SU-DHL-6 (cell line): ENCODE data around the gene CHD5.

ENCODE experiments used
- H2AFZ ChIP-seq: fragments of 200-600 bp; sonication (generic); 2 replicates; pipeline ENCODE4 v1.6.1; 2014; ENCODE audit warnings: low read depth, mild to moderate bottlenecking, moderate library complexity, mixed read lengths, antibody characterized with exemption, low read length; ENCODE audit not compliant: severe bottlenecking
- H3F3A ChIP-seq: fragments of 200-600 bp; shearing (Covaris generic); 2 replicates; pipeline ENCODE4 v1.6.0; 2016; ENCODE audit warnings: antibody characterized with exemption, mild to moderate bottlenecking; ENCODE audit not compliant: insufficient read depth
- H3K27ac ChIP-seq: fragments of 200-600 bp; sonication (generic); 2 replicates; pipeline ENCODE4 v1.5.1; 2016; ENCODE audit warnings: low read depth, mild to moderate bottlenecking, low read length, moderate library complexity, mixed read lengths
- H3K27me3 ChIP-seq: fragments of 200-600 bp; sonication (generic), shearing (Covaris generic); 2 replicates; pipeline ENCODE4 v1.6.0; 2014; ENCODE audit warnings: mild to moderate bottlenecking, low read length
- H3K36me3 ChIP-seq: fragments of 200-600 bp; sonication (generic); 2 replicates; pipeline ENCODE4 v1.6.1; 2014; ENCODE audit warnings: mild to moderate bottlenecking, low read length, mixed read lengths
- H3K4me2 ChIP-seq: fragments of 300-600, 200-600 bp; shearing (Covaris generic), sonication (generic); 2 replicates; pipeline ENCODE4 v1.6.0; 2014; ENCODE audit warnings: low read length, low read depth, mild to moderate bottlenecking; ENCODE audit not compliant: poor library complexity, severe bottlenecking
- H3K4me3 ChIP-seq: fragments of 200-600 bp; sonication (generic); 2 replicates; pipeline ENCODE4 v1.5.1; 2014; ENCODE audit warnings: antibody characterized with exemption, low read length, mild to moderate bottlenecking, mixed read lengths; ENCODE audit not compliant: insufficient read depth, poor library complexity, severe bottlenecking
- H3K79me2 ChIP-seq: fragments of 200-600 bp; sonication (generic); 2 replicates; pipeline ENCODE4 v1.6.1; 2014; ENCODE audit warnings: mild to moderate bottlenecking, low read length, moderate library complexity; ENCODE audit not compliant: insufficient read depth
- H3K9ac ChIP-seq: fragments of 200-600 bp; sonication (generic); 2 replicates; pipeline ENCODE4 v1.7.0; 2014; ENCODE audit warnings: mild to moderate bottlenecking, low read length
- H3K9me2 ChIP-seq: fragments of 200-600 bp; sonication (generic); replicated peaks from 2 replicates; pipeline ENCODE4 v1.6.1; 2014; ENCODE audit warnings: low read length; ENCODE audit not compliant: insufficient read depth
- H3K9me3 ChIP-seq: fragments of 200-600 bp; sonication (generic); 2 replicates; pipeline ENCODE4 v1.6.1; 2014; ENCODE audit warnings: low read length, mixed read lengths; ENCODE audit not compliant: insufficient read depth
- H4K20me1 ChIP-seq: fragments of 200-600 bp; sonication (generic); 2 replicates; pipeline ENCODE4 v1.6.1; 2014; ENCODE audit warnings: low read depth, mild to moderate bottlenecking, antibody characterized with exemption, low read length, moderate library complexity, mixed read lengths
- CTCF ChIP-seq: fragments of 200-600 bp; sonication (generic); IDR thresholded peaks from one replicate; pipeline ENCODE4 v1.5.1; 2017; ENCODE audit warnings: antibody characterized with exemption, mild to moderate bottlenecking, low read length, moderate library complexity; ENCODE audit not compliant: insufficient read depth, poor library complexity, severe bottlenecking
- EZH2phosphoT487 ChIP-seq: fragments of 200-600 bp; sonication (generic), shearing (Covaris generic); conservative IDR thresholded peaks from 2 replicates; pipeline ENCODE4 v1.6.1; 2018; ENCODE audit warnings: mild to moderate bottlenecking, antibody characterized with exemption, low read length, moderate library complexity, mixed read lengths

Gene CHD5

GRCh38 chr1:6162773-6163172 lies 17.3 kb downstream of the CHD5 start:
- Histone ChIP-seq H3K79me2 (no peaks in the 10 kb centered on the region), H3K9me2 (no peaks in the 10 kb centered on the region), H4K20me1 (no peaks in the 10 kb centered on the region), H3F3A (no peaks in the 10 kb centered on the region), H3K36me3 (no peaks in the 10 kb centered on the region), H3K4me3 (no peak overlapping the region), H3K27me3 (no peaks in the 10 kb centered on the region), H3K27ac (no peak overlapping the region), H3K9me3 (no peaks in the 10 kb centered on the region), H2AFZ (no peak overlapping the region), H3K4me2 (no peak overlapping the region), H3K9ac (no peak overlapping the region)
- TF ChIP-seq EZH2phosphoT487 = no peak

- H3K27ac ChIP-seq = no peak overlapping the region
- H3K9me3 ChIP-seq = no peaks in the 10 kb centered on the region
- H3K36me3 ChIP-seq = no peaks in the 10 kb centered on the region
- no peaks in the 10 kb centered on the region for H3K79me2 ChIP-seq
- no peaks in the 10 kb centered on the region for H3K27me3 ChIP-seq
- no peak overlapping the region for H3K4me3 ChIP-seq
- H3K9me2 ChIP-seq = no peaks in the 10 kb centered on the region
- no peak overlapping the region for H2AFZ ChIP-seq
- H4K20me1 ChIP-seq = no peaks in the 10 kb centered on the region
- H3F3A ChIP-seq = no peaks in the 10 kb centered on the region
- no peak overlapping the region for H3K9ac ChIP-seq
- H3K4me2 ChIP-seq = no peak overlapping the region
- TF ChIP-seq EZH2phosphoT487 = no peak
Measured at GRCh38 chr1:6162341-6162740, 17.8 kb downstream of the CHD5 start.

DNA sequence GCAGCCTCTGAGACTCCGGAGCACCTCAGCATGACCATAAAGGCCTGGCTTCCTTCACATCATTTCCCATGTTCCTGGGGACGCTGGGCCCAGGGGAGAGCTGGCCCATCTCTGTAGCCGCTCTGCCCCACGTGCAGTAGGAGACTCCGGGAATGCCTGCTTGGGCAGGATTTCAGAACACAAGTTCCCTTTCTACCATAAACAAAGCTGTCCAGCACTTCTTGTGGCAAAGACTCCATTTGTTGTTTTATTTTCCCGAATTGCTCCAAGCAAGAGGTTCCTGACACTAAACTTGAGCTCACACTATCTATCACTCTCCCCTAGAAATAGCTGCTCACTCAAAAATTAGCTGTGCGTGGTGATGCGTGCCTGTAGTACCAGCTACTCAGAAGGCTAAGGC lies 21.9 kb downstream of the CHD5 start:
- TF ChIP-seq CTCF (no peak), EZH2phosphoT487 (no peak)
- Histone ChIP-seq H4K20me1 (no peaks in the 10 kb centered on the region), H3K9me3 (no peaks in the 10 kb centered on the region), H3K36me3 (no peaks in the 10 kb centered on the region), H3K4me3 (no peak overlapping the region), H3K4me2 (no peak overlapping the region), H3K27ac (no peak overlapping the region), H3K9me2 (no peaks in the 10 kb centered on the region), H3K27me3 (no peaks in the 10 kb centered on the region), H2AFZ (no peak overlapping the region), H3F3A (no peaks in the 10 kb centered on the region), H3K79me2 (no peaks in the 10 kb centered on the region), H3K9ac (no peak overlapping the region)

- Histone ChIP-seq H3K4me3 (no peak overlapping the region), H3K9ac (no peak overlapping the region), H3K4me2 (no peak overlapping the region), H3K27ac (no peak overlapping the region), H2AFZ (no peak overlapping the region), H3K9me2 (no peaks in the 10 kb centered on the region), H3K9me3 (no peaks in the 10 kb centered on the region), H3K36me3 (no peaks in the 10 kb centered on the region), H3F3A (no peaks in the 10 kb centered on the region), H3K79me2 (no peaks in the 10 kb centered on the region), H4K20me1 (no peaks in the 10 kb centered on the region), H3K27me3 (no peaks in the 10 kb centered on the region)
- TF ChIP-seq EZH2phosphoT487 = no peak
- TF ChIP-seq CTCF = no peak
Measured at GRCh38 chr1:6157528-6158174, 22.5 kb downstream of the CHD5 start.
